NCI-H774 (cell line): ENCODE data around the gene FMNL2.

ENCODE experiments used
- DNase-seq: peaks from one replicate; lab custom pipeline; 2025; lab: John Stamatoyannopoulos, UW

The FMNL2 gene

GRCh38 chr2:152449578-152449977 is 114.6 kb downstream of the FMNL2 start:
- no peak for DNase-seq

GRCh38 chr2:152450176-152450575 is 115.2 kb downstream of the FMNL2 start:
- DNase-seq: no peak

- no peak for DNase-seq
These were observed 117.4 kb downstream of the FMNL2 start for GRCh38 chr2:152452256-152452973.

GRCh38 chr2:152453129-152453911 is 118.3 kb downstream of the FMNL2 start:
- DNase-seq: no peak

- DNase-seq: no peak
These were observed 119.4 kb downstream of the FMNL2 start for GRCh38 chr2:152454371-152454770.

- no peak for DNase-seq
These were observed 120.0 kb downstream of the FMNL2 start for GRCh38 chr2:152454960-152455359.

GRCh38 chr2:152455738-152456137 is 120.8 kb downstream of the FMNL2 start:
- no peak for DNase-seq

GRCh38 chr2:152456262-152456661 is 121.3 kb downstream of the FMNL2 start:
- DNase-seq: no peak

GRCh38 chr2:152458441-152458940 is 123.5 kb downstream of the FMNL2 start:
- DNase-seq: no peak

GRCh38 chr2:152459091-152459490 is 124.1 kb downstream of the FMNL2 start:
- no peak for DNase-seq

GRCh38 chr2:152460567-152460966 is 125.6 kb downstream of the FMNL2 start:
- no peak for DNase-seq

GRCh38 chr2:152462120-152462519 is 127.1 kb downstream of the FMNL2 start:
- DNase-seq: no peak

GRCh38 chr2:152462779-152463178 is 127.8 kb downstream of the FMNL2 start:
- DNase-seq: no peak

GRCh38 chr2:152464851-152465470 is 130.0 kb downstream of the FMNL2 start:
- DNase-seq: no peak

- no peak for DNase-seq
These were observed 130.6 kb downstream of the FMNL2 start for GRCh38 chr2:152465541-152465940.

GRCh38 chr2:152466041-152466440 is 131.1 kb downstream of the FMNL2 start:
- DNase-seq: no peak

GRCh38 chr2:152466980-152467676 is 132.2 kb downstream of the FMNL2 start:
- no peak for DNase-seq

- no peak for DNase-seq
These were observed 132.9 kb downstream of the FMNL2 start for GRCh38 chr2:152467677-152468410.

GRCh38 chr2:152468899-152469692 is 134.1 kb downstream of the FMNL2 start:
- DNase-seq: peak; percentile 11
